ENCODE measurements around the gene IRF7.

DNA sequence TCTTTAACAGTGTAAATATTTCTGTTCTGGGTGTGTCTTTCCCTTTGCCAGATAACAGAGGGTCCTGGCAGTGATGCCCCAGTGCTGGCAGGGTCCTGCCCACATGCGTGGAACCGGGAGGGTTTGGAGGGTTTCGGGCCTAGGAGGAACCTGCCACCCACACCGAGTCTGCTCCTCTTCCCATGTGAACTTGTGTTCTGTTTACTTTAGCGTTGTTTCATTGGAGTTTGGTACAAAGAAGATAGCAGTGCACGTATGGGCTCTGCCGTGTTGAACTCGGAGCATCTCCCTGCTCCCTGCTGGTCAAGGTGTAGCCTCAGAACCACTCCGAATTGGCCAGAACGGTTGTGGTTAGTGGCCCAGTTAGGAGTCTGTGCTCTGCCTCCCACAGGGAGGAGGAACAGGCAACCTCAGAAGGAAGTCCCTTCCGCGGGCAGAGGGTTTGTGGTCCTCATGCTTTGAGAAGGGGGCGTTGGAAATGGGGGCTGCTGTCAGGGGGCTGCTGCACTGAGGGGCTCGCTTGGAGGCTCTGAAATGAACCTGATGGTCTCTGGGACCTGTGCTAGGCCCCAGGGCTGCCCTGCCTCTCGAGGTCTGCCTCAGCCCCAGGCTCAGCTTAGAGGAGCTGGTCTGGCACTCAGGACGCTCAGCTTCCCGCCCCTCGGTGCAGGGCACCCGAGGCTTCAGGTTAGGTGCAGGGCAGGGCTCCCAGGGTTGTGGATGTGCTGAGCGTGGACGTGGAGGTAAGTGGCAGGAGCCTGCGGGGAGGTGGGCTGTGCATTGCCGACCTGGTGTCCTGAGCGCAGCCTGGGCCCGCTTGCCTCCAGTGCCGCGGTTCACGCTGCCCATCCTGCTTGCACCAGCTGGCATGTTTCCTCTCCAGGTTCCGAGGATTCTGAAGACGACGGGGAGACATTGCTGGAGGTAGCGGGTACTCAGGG, 29.1 kb downstream of the IRF7 start:
- TF ChIP-seq, protein P1, sequence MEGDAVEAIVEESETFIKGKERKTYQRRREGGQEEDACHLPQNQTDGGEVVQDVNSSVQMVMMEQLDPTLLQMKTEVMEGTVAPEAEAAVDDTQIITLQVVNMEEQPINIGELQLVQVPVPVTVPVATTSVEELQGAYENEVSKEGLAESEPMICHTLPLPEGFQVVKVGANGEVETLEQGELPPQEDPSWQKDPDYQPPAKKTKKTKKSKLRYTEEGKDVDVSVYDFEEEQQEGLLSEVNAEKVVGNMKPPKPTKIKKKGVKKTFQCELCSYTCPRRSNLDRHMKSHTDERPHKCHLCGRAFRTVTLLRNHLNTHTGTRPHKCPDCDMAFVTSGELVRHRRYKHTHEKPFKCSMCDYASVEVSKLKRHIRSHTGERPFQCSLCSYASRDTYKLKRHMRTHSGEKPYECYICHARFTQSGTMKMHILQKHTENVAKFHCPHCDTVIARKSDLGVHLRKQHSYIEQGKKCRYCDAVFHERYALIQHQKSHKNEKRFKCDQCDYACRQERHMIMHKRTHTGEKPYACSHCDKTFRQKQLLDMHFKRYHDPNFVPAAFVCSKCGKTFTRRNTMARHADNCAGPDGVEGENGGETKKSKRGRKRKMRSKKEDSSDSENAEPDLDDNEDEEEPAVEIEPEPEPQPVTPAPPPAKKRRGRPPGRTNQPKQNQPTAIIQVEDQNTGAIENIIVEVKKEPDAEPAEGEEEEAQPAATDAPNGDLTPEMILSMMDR (IDR thresholded peaks at IDR 0.05) = no peak
- TF ChIP-seq POLR2AphosphoS5 (IDR thresholded peaks at IDR 0.05) (no peak), POLR2A (IDR thresholded peaks at IDR 0.05) (no peak)

All from transverse colon (tissue), 4 donors.